ENCODE measurements around the gene WDR45B. TPM values are rescaled to one million over a fixed set of nuclear protein-coding genes. Genes with fewer than 3 reads are reported as not detected.

WDR45B gene
- total RNA-seq, 4 donors from 2014 or later = 68.1 to 108 (median 83.6) TPM

DNA sequence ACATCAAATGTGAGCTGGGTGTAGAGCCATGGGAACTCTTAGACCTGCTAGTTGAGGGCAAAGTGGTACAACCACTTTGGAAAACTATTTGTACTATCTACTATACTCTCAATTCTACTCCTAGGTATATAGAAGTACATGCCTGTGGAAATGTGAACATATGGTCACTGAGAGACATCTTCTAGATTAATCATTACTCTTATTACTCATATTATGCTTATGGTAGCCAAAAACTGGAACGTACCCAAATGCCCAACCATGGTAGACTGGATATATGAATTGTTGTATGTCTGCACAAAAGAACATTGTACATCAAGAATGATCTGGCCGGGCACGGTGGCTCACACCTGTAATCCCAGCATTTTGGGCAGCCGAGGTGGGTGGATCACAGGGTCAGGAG, 2.7 kb downstream of the WDR45B start:
- no peak overlapping the region for H3K27ac ChIP-seq
- intact Hi-C loops (cut with DNase I; ENCODE audit: low total_unique reads) = no loop called here
- peaks cover 14 to 27% (median 22%) of the 10 kb centered on the region in 4 donors for H3K4me1 ChIP-seq
- H3K4me3 ChIP-seq = no peak overlapping the region
- peaks cover 0 to 31% (median 11%) of the 10 kb centered on the region in 4 donors for H3K36me3 ChIP-seq
- no peaks in the 10 kb centered on the region for H3K9me3 ChIP-seq
- no peaks in the 10 kb centered on the region for H3K27me3 ChIP-seq
- in situ Hi-C loops (cut with MboI; ENCODE audit: low pct_ligation_motif_present in 1 of 4, low pct_unique_long_range_greater_than_20kb in 1 of 4, low sequenced_read_pairs in 3 of 4) = no loop called here
- WGBS, 2 donors (ENCODE audit: low coverage in 1 of 2) = 96 to 100% methylated on average over 1 to 4 of the region's 4 CpGs
- TF ChIP-seq CTCF (IDR thresholded peaks at IDR 0.05) (no peak), POLR2AphosphoS5 (IDR thresholded peaks at IDR 0.05) (no peak), POLR2A (IDR thresholded peaks at IDR 0.05) (no peak), EP300 (IDR thresholded peaks at IDR 0.05; ENCODE audit: low read depth) (no peak)
- DNase-seq = no peak

- WGBS, 2 donors (ENCODE audit: low coverage in 1 of 2) = 75 to 90% methylated on average over 3 to 5 of the region's 5 CpGs
- Histone ChIP-seq H3K9me3 (no peaks in the 10 kb centered on the region), H3K36me3 (peaks cover 0 to 31% (median 11%) of the 10 kb centered on the region in 4 donors), H3K4me1 (peaks cover 14 to 26% (median 22%) of the 10 kb centered on the region in 4 donors), H3K4me3 (no peak overlapping the region), H3K27ac (no peak overlapping the region), H3K27me3 (no peaks in the 10 kb centered on the region)
- intact Hi-C loops (cut with DNase I; ENCODE audit: low total_unique reads) (no loop called here), in situ Hi-C loops (cut with MboI; ENCODE audit: low pct_ligation_motif_present in 1 of 4, low pct_unique_long_range_greater_than_20kb in 1 of 4, low sequenced_read_pairs in 3 of 4) (no loop called here)
- DNase-seq = no peak
- TF ChIP-seq EP300 (IDR thresholded peaks at IDR 0.05; ENCODE audit: low read depth) (no peak), CTCF (IDR thresholded peaks at IDR 0.05) (no peak), POLR2AphosphoS5 (IDR thresholded peaks at IDR 0.05) (no peak), POLR2A (IDR thresholded peaks at IDR 0.05) (no peak)
Observed at GRCh38 chr17:82644148-82644547, 4.1 kb downstream of the WDR45B start.

GRCh38 chr17:82642022-82642421, 6.2 kb downstream of the WDR45B start:
- no peaks in the 10 kb centered on the region for H3K9me3 ChIP-seq

DNA sequence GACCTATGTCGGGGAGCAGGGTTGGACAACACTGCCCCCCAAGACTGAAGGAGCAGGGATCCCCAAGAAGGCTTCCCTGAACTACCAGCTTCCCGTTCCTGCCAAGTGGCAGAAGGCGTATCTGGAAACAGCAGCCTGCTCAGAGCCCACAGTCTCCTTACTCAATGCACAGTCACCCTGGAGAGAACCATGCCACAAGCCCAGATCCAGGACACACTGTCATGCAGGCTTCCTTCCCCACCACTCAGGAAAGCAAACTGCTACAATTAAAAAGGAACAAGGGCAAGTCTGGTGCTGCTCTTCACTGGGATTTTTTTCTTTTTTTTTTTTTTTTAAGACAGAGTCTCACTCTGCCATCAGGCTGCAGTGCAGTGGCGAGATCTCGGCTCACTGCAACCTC, 8.2 kb downstream of the WDR45B start:
- intact Hi-C loops (cut with DNase I; ENCODE audit: low total_unique reads) = no loop called here

More at GRCh38 chr17:82642022-82642421, 6.2 kb downstream of the WDR45B start:
- intact Hi-C loops (cut with DNase I; ENCODE audit: low total_unique reads) = no loop called here
- TF ChIP-seq POLR2AphosphoS5 (IDR thresholded peaks at IDR 0.05) = no peak
- no peak for TF ChIP-seq CTCF (IDR thresholded peaks at IDR 0.05)
- no peak for TF ChIP-seq POLR2A (IDR thresholded peaks at IDR 0.05)
- no peak for TF ChIP-seq EP300 (IDR thresholded peaks at IDR 0.05; ENCODE audit: low read depth)
- Histone ChIP-seq H3K4me3 (no peak overlapping the region), H3K27ac (no peak overlapping the region), H3K36me3 (peaks cover 0 to 31% (median 11%) of the 10 kb centered on the region in 4 donors), H3K4me1 (peaks cover 10 to 19% (median 16%) of the 10 kb centered on the region in 4 donors), H3K27me3 (no peaks in the 10 kb centered on the region)
- DNase-seq = no peak
- in situ Hi-C loops (cut with MboI; ENCODE audit: low pct_ligation_motif_present in 1 of 4, low pct_unique_long_range_greater_than_20kb in 1 of 4, low sequenced_read_pairs in 3 of 4) = no loop called here
- 93% methylated on average over 14 of the region's 14 CpGs; no CpG with 5 or more reads in 1 of the 2 donors for WGBS, 2 donors (ENCODE audit: low coverage in 1 of 2)

GRCh38 chr17:82639628-82640027, 8.6 kb downstream of the WDR45B start:
- Histone ChIP-seq H3K9me3 (no peaks in the 10 kb centered on the region), H3K4me1 (peaks cover 0 to 9% (median 3%) of the 10 kb centered on the region in 4 donors), H3K36me3 (peaks cover 0 to 30% (median 11%) of the 10 kb centered on the region in 4 donors), H3K4me3 (no peak overlapping the region), H3K27ac (no peak overlapping the region), H3K27me3 (no peaks in the 10 kb centered on the region)
- intact Hi-C loops (cut with DNase I; ENCODE audit: low total_unique reads) (no loop called here), in situ Hi-C loops (cut with MboI; ENCODE audit: low pct_ligation_motif_present in 1 of 4, low pct_unique_long_range_greater_than_20kb in 1 of 4, low sequenced_read_pairs in 3 of 4) (no loop called here)
- no peak for DNase-seq
- WGBS, 2 donors (ENCODE audit: low coverage in 1 of 2) = 80 to 90% methylated on average over 2 to 14 of the region's 14 CpGs
- TF ChIP-seq CTCF (IDR thresholded peaks at IDR 0.05) (no peak), POLR2AphosphoS5 (IDR thresholded peaks at IDR 0.05) (no peak), POLR2A (IDR thresholded peaks at IDR 0.05) (no peak), EP300 (IDR thresholded peaks at IDR 0.05; ENCODE audit: low read depth) (no peak)

More for the DNA sequence above, 8.2 kb downstream of the WDR45B start:
- in situ Hi-C loops (cut with MboI; ENCODE audit: low pct_ligation_motif_present in 1 of 4, low pct_unique_long_range_greater_than_20kb in 1 of 4, low sequenced_read_pairs in 3 of 4) = no loop called here
- H3K27me3 ChIP-seq = no peaks in the 10 kb centered on the region
- WGBS, 2 donors (ENCODE audit: low coverage in 1 of 2) = 97 to 100% methylated on average over 3 to 5 of the region's 5 CpGs
- H3K4me3 ChIP-seq = no peak overlapping the region
- H3K9me3 ChIP-seq = no peaks in the 10 kb centered on the region
- no peak overlapping the region for H3K27ac ChIP-seq
- peaks cover 0 to 9% (median 3%) of the 10 kb centered on the region in 4 donors for H3K4me1 ChIP-seq
- DNase-seq = no peak
- H3K36me3 ChIP-seq = peaks cover 0 to 31% (median 11%) of the 10 kb centered on the region in 4 donors
- TF ChIP-seq POLR2A (IDR thresholded peaks at IDR 0.05) = no peak
